ENCODE results near the gene EFHC2.
"Not testable (repeated sequence)": the region's sequence is repeated elsewhere in the genome, so short reads cannot be mapped to it uniquely, and the experiment has no call there.

EFHC2 gene

DNA sequence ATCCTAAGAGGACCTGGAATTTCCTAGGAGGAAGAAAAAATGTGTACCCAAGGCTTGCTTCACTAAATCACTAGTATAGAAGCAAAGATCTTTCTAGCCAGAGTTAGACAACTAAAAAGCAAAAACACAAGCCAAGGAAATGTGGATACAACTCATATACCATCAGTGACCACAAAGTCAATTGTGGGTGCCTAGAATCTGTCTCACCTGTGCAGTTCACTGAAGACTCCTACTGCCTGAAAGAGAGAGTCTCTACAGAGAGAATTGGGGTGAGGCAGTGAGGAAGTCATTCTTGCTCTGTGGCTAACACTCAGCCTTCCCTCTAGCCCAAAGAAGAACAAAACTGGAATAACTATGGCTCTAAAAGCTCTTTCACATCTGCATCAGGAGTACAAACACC is 82.9 kb downstream of the EFHC2 start:
- TF ChIP-seq, protein P1, sequence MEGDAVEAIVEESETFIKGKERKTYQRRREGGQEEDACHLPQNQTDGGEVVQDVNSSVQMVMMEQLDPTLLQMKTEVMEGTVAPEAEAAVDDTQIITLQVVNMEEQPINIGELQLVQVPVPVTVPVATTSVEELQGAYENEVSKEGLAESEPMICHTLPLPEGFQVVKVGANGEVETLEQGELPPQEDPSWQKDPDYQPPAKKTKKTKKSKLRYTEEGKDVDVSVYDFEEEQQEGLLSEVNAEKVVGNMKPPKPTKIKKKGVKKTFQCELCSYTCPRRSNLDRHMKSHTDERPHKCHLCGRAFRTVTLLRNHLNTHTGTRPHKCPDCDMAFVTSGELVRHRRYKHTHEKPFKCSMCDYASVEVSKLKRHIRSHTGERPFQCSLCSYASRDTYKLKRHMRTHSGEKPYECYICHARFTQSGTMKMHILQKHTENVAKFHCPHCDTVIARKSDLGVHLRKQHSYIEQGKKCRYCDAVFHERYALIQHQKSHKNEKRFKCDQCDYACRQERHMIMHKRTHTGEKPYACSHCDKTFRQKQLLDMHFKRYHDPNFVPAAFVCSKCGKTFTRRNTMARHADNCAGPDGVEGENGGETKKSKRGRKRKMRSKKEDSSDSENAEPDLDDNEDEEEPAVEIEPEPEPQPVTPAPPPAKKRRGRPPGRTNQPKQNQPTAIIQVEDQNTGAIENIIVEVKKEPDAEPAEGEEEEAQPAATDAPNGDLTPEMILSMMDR (IDR thresholded peaks at IDR 0.05; ENCODE audit: low read depth, low read length, missing control alignments), result no peak
- no peak for DNase-seq (ENCODE audit: low read depth)
- H3K4me3 ChIP-seq (ENCODE audit: low read depth, low read length), result no peak overlapping the region
- in situ Hi-C loops (cut with HindIII; ENCODE audit: low sequenced_read_pairs), result no loop called here

DNA sequence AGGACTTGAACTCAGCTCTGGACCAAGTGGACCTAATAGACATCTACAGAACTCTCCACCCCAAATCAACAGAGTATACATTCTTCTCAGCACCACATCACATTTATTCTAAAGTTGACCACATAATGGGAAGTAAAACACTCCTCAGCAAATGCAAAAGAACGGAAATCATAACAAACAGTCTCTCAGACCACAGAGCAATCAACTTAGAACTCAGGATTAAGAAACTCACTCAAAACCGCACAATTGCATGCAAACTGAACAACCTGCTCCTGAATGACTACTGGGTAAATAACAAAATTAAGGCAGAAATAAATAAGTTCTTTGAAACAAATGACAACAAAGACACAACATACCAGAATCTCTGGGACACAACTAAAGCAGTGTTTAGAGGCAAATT is 87.7 kb downstream of the EFHC2 start:
- DNase-seq (ENCODE audit: low read depth); H3K4me3 ChIP-seq (ENCODE audit: low read depth, low read length); in situ Hi-C loops (cut with HindIII; ENCODE audit: low sequenced_read_pairs): not testable (repeated sequence)

DNA sequence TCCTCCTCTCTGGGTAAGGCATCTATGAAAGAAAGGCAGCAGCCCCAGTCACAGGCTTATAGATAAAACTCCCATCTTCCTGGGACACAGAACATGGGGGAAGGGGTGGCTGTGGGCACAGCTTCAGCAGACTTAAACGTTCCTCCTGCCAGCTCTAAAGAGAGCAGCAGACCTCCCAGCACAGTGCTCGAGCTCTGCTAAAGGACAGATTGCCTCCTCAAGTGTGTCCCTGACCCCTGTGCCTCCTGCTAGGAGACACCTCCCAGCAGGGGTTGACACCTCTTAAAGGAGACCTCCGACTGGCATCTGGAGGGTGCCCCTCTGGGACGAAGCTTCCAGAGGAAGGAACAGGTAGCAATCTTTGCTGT is 89.9 kb downstream of the EFHC2 start:
- no peak overlapping the region for H3K4me3 ChIP-seq (ENCODE audit: low read depth, low read length)
- TF ChIP-seq, protein P1 (IDR thresholded peaks at IDR 0.05; ENCODE audit: low read depth, low read length, missing control alignments), result no peak
- no peak for DNase-seq (ENCODE audit: low read depth)

DNA sequence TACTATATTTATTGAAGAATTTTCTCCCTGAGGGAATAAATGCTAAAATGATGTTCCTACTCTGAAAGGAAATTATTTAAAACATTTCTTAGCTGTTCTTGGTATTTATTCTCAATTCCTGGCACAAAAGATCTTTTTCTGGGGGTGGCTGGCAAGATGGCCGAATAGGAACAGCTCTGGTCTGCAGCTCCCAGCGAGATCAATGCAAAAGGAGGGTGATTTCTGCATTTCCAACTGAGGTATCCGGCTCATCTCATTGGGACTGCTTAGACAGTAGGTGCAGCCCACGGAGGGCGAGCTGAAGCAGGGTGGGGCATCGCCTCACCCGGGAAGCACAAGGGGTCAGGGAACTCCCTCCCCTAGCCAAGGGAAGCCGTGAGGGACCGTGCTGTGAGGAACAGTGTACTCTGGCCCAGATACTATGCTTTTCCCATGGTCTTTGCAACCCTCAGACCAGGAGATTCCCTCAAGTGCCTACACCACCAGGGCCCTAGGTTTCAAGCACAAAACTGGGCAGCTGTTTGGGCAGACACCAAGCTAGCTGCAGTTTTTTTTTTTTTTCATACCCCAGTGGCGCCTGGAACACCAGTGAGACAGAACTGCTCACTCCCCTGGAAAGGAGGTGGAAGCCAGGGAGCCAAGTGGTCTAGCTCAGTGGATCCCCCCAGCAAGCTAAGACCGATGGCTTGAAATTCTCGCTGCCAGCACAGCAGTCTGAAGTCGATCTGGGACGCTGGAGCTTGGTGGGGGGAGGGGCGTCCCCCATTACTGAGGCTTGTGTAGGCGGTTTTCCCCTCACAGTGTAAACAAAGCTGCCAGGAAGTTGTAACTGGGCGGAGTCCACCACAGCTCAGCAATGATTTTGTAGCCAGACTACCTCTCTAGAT is 90.5 kb downstream of the EFHC2 start:
- in situ Hi-C loops (cut with HindIII; ENCODE audit: low sequenced_read_pairs); H3K4me3 ChIP-seq (ENCODE audit: low read depth, low read length); DNase-seq (ENCODE audit: low read depth): not testable (repeated sequence)

More for the DNA sequence above, 89.9 kb downstream of the EFHC2 start:
- in situ Hi-C loops (cut with HindIII; ENCODE audit: low sequenced_read_pairs), result no loop called here

DNA sequence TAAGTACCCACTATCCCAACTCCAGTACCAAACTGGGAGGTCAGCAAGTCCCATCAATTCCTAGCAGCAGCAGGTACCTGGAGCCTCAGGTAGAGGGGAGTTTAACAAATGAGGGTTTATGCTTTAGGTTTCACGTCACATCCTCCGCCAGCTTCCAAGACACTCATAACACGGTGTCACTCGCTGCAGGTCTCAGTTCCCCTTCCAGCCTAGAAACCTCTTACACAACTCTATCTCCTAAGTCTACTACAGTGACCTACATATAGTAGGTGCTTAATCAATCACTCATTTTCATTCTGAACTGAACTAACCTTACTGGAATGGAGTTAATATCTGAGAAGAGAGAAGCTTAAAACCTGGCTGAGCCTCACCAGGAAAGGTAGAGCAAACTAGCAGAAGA is 96.0 kb downstream of the EFHC2 start:
- TF ChIP-seq, protein P1 (IDR thresholded peaks at IDR 0.05; ENCODE audit: low read depth, low read length, missing control alignments), result no peak
- in situ Hi-C loops (cut with HindIII; ENCODE audit: low sequenced_read_pairs), result loop anchor here (10.0 kb wide), 1 partner anchor 283 kb away; no protein-coding TSS in a partner anchor
- no peak overlapping the region for H3K4me3 ChIP-seq (ENCODE audit: low read depth, low read length)
- no peak for DNase-seq (ENCODE audit: low read depth)

DNA sequence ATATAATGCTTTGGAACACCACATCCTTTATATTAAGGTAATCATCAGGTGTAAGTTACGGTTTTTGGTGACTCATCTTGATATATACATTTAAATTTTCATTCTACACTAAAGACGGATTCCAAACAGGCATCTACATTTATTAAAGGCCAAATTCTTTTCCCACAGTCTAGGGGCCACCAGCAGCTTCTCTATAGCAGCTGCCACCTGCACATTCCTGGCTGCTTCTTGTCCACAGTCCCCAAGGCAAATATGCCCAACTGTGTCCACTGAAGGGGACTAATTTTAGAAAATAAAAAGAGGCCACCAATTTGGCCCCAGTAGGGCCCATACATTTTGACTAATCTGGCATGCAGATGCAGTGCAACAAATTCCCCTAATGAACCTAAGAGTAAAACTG is 96.6 kb downstream of the EFHC2 start:
- no peak for DNase-seq (ENCODE audit: low read depth)
- TF ChIP-seq, protein P1 (IDR thresholded peaks at IDR 0.05; ENCODE audit: low read depth, low read length, missing control alignments), result no peak
- H3K4me3 ChIP-seq (ENCODE audit: low read depth, low read length), result no peak overlapping the region
- in situ Hi-C loops (cut with HindIII; ENCODE audit: low sequenced_read_pairs), result loop anchor here (10.0 kb wide), 1 partner anchor 282 kb away; no protein-coding TSS in a partner anchor

DNA sequence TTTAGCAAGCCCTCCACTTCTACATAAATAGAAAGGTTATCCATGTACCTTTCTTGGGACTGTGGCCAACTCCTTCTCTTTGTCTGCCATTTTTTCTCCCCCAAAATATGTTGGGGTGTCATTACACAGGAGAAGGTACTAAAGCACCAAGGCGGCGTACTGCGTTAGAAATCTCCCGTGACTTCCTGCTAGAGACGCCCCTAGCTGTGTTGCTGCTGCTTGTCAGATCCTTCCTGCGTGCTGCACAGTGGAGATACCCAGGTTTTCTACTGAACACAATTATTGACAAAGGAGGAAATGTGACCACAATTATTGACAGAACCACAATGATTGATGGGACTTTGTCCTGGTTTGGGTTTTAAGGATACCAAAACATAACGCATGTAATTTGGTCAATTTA is 97.7 kb downstream of the EFHC2 start:
- TF ChIP-seq, protein P1 (IDR thresholded peaks at IDR 0.05; ENCODE audit: low read depth, low read length, missing control alignments), result no peak

More for the DNA sequence above, 97.7 kb downstream of the EFHC2 start:
- no peak overlapping the region for H3K4me3 ChIP-seq (ENCODE audit: low read depth, low read length)
- in situ Hi-C loops (cut with HindIII; ENCODE audit: low sequenced_read_pairs), result loop anchor here (10.0 kb wide), 1 partner anchor 281 kb away; no protein-coding TSS in a partner anchor
- no peak for DNase-seq (ENCODE audit: low read depth)
